HepG2 (cell line): Measurements from ENCODE around the gene OCSTAMP. TPM values are rescaled to one million over a fixed set of nuclear protein-coding genes. Genes with fewer than 3 reads are reported as not detected.

Experiments
- DMTF1 ChIP-seq: sonication (generic); formaldehyde crosslinking; IDR thresholded peaks from 2 replicates; pipeline ENCODE4 v1.4.0; 2020; ENCODE audit warnings: mild to moderate bottlenecking, missing genetic modification reagents
- EP300 ChIP-seq, 3 experiments: sonication (generic) in 1 of 3; formaldehyde crosslinking in 1 of 3; IDR thresholded peaks; 2 replicates each; pipeline versions ENCODE4 v1.5.1 to v1.6.1; 2011 to 2020; ENCODE audit warnings: low read depth in 2 of 3, low read length in 2 of 3, borderline replicate concordance in 1 of 3, improper control_type of control experiment in 1 of 3, mild to moderate bottlenecking in 1 of 3, missing genetic modification reagents in 1 of 3, moderate library complexity in 1 of 3
- FOSL1 ChIP-seq: sonication (generic); formaldehyde crosslinking; IDR thresholded peaks from 2 replicates; pipeline ENCODE4 v1.9.0; 2021; ENCODE audit warnings: missing genetic modification reagents, borderline replicate concordance
- HNF4A ChIP-seq: sonication (generic); formaldehyde crosslinking; IDR thresholded peaks from 2 replicates; pipeline ENCODE4 v1.4.0; 2020; ENCODE audit warnings: missing genetic modification reagents
- KLF16 ChIP-seq, 2 experiments: sonication (generic) in 1 of 2; formaldehyde crosslinking in 1 of 2; IDR thresholded peaks; 2 replicates each; pipeline versions ENCODE4 v1.6.1 to v1.8.0; 2016 to 2023; ENCODE audit warnings: missing genetic modification reagents in 2 of 2, missing compliant biosample characterization in 1 of 2
- SIX4 ChIP-seq: sonication (generic); formaldehyde crosslinking; IDR thresholded peaks from 2 replicates; pipeline ENCODE4 v1.4.0; 2020; ENCODE audit warnings: missing genetic modification reagents
- TEF ChIP-seq: sonication (generic); formaldehyde crosslinking; IDR thresholded peaks from 2 replicates; pipeline ENCODE4 v1.5.0; 2020; ENCODE audit warnings: missing genetic modification reagents
- ZNF232 ChIP-seq: sonication (generic); formaldehyde crosslinking; IDR thresholded peaks from 2 replicates; pipeline ENCODE4 v1.4.0; 2020; ENCODE audit warnings: missing genetic modification reagents, borderline replicate concordance
- ZNF382 ChIP-seq: sonication (generic); formaldehyde crosslinking; IDR thresholded peaks from 2 replicates; pipeline ENCODE4 v1.5.0; 2020; ENCODE audit warnings: missing genetic modification reagents, mild to moderate bottlenecking, borderline replicate concordance
- ZNF496 ChIP-seq: sonication (generic); formaldehyde crosslinking; IDR thresholded peaks from 2 replicates; pipeline ENCODE4 v1.8.1; 2023; ENCODE audit warnings: mild to moderate bottlenecking, moderate library complexity, missing genetic modification reagents; ENCODE audit not compliant: insufficient replicate concordance
- ZNF569 ChIP-seq: sonication (generic); formaldehyde crosslinking; IDR thresholded peaks from 2 replicates; pipeline ENCODE4 v1.5.0; 2020; ENCODE audit warnings: mild to moderate bottlenecking, missing genetic modification reagents, moderate library complexity, borderline replicate concordance
- ZNF644 ChIP-seq: IDR thresholded peaks from 2 replicates; pipeline ENCODE4 v1.6.1; 2016; ENCODE audit warnings: low read depth
- ZNF674 ChIP-seq: sonication (generic); formaldehyde crosslinking; IDR thresholded peaks from 2 replicates; pipeline ENCODE4 v1.5.0; 2020; ENCODE audit warnings: low read depth, mild to moderate bottlenecking, missing genetic modification reagents
- polyA plus RNA-seq, 8 experiments: library from polyadenylated mRNA; depleted of rRNA in 3 of 8; stranded (reverse) in 7 of 8; unstranded in 1 of 8; fragments of >200 nt; fragmentation: Illumina TruSeq in 4 of 8; extraction: Trizol in 4 of 8; gene quantifications; 2 replicates each; pipeline versions ENCODE4 v1.2.1 to v1.2.3, GENCODE V29; 2011 to 2016; ENCODE audit warnings: low read depth in 4 of 8, missing spikeins in 1 of 8, mixed read lengths in 1 of 8; ENCODE audit not compliant: insufficient read depth in 1 of 8
- total RNA-seq, 5 experiments: library from RNA; depleted of rRNA; stranded (reverse); fragments of >200 nt; fragmentation: Illumina TruSeq; extraction: Trizol; gene quantifications; 2 replicates each; pipeline ENCODE4 v1.2.3, GENCODE V29; 2016; ENCODE audit warnings: low read depth in 1 of 5
- TF ChIP-seq, protein P1 (sequence below): sonication (generic); formaldehyde crosslinking; IDR thresholded peaks from 2 replicates; pipeline ENCODE4 v1.4.0; 2020; ENCODE audit warnings: missing genetic modification reagents
- TF ChIP-seq, protein P2 (sequence below): sonication (generic); formaldehyde crosslinking; IDR thresholded peaks from 2 replicates; pipeline ENCODE4 v1.8.0; 2022; ENCODE audit warnings: missing genetic modification reagents, mild to moderate bottlenecking, moderate library complexity, borderline replicate concordance
- TF ChIP-seq, protein P3 (sequence below): sonication (generic); formaldehyde crosslinking; IDR thresholded peaks from 2 replicates; pipeline ENCODE4 v1.4.0; 2020; ENCODE audit warnings: missing genetic modification reagents, borderline replicate concordance

The OCSTAMP gene
- total and polyA plus RNA-seq, 2 of the 13 experiments (the other 11 are each of a cell fraction or from before 2014, with no cell fraction given), result not detected

- TF ChIP-seq DMTF1 (no peak), KLF16 (CRISPR knock-in tag; IDR thresholded peaks at IDR 0.05) (no peak), ZNF569 (CRISPR knock-in tag) (no peak), ZNF644 (CRISPR knock-in tag) (peak; percentile 55; the same call in 1 of the 2 replicates), ZNF382 (CRISPR knock-in tag) (no peak), TEF (CRISPR knock-in tag) (no peak), FOSL1 (CRISPR knock-in tag) (no peak), SIX4 (peak; percentile 47; the same call in 1 of the 2 replicates), HNF4A (peak; percentile 76), ZNF496 (CRISPR knock-in tag) (no peak), ZNF674 (CRISPR knock-in tag) (no peak), EP300 (IDR thresholded peaks at IDR 0.05; ENCODE audit: low read depth in 2 of 2, low read length in 2 of 2) (peak in 1 of 2 experiments; percentile 72; a peak in 1 of 4 replicates), EP300 (CRISPR knock-in tag; IDR thresholded peaks at IDR 0.05; ENCODE audit: borderline replicate concordance) (peak; percentile 41; the same call in 1 of the 2 replicates), ZNF232 (CRISPR knock-in tag) (no peak)
- TF ChIP-seq, protein P1, sequence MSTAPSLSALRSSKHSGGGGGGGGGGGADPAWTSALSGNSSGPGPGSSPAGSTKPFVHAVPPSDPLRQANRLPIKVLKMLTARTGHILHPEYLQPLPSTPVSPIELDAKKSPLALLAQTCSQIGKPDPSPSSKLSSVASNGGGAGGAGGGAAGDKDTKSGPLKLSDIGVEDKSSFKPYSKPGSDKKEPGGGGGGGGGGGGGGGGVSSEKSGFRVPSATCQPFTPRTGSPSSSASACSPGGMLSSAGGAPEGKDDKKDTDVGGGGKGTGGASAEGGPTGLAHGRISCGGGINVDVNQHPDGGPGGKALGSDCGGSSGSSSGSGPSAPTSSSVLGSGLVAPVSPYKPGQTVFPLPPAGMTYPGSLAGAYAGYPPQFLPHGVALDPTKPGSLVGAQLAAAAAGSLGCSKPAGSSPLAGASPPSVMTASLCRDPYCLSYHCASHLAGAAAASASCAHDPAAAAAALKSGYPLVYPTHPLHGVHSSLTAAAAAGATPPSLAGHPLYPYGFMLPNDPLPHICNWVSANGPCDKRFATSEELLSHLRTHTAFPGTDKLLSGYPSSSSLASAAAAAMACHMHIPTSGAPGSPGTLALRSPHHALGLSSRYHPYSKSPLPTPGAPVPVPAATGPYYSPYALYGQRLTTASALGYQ (CRISPR knock-in tag), result no peak; the same call in 1 of the 2 replicates
- TF ChIP-seq, protein P2, sequence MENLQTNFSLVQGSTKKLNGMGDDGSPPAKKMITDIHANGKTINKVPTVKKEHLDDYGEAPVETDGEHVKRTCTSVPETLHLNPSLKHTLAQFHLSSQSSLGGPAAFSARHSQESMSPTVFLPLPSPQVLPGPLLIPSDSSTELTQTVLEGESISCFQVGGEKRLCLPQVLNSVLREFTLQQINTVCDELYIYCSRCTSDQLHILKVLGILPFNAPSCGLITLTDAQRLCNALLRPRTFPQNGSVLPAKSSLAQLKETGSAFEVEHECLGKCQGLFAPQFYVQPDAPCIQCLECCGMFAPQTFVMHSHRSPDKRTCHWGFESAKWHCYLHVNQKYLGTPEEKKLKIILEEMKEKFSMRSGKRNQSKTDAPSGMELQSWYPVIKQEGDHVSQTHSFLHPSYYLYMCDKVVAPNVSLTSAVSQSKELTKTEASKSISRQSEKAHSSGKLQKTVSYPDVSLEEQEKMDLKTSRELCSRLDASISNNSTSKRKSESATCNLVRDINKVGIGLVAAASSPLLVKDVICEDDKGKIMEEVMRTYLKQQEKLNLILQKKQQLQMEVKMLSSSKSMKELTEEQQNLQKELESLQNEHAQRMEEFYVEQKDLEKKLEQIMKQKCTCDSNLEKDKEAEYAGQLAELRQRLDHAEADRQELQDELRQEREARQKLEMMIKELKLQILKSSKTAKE (CRISPR knock-in tag), result peak; percentile 35; the same call in 1 of the 2 replicates
- TF ChIP-seq, protein P3, sequence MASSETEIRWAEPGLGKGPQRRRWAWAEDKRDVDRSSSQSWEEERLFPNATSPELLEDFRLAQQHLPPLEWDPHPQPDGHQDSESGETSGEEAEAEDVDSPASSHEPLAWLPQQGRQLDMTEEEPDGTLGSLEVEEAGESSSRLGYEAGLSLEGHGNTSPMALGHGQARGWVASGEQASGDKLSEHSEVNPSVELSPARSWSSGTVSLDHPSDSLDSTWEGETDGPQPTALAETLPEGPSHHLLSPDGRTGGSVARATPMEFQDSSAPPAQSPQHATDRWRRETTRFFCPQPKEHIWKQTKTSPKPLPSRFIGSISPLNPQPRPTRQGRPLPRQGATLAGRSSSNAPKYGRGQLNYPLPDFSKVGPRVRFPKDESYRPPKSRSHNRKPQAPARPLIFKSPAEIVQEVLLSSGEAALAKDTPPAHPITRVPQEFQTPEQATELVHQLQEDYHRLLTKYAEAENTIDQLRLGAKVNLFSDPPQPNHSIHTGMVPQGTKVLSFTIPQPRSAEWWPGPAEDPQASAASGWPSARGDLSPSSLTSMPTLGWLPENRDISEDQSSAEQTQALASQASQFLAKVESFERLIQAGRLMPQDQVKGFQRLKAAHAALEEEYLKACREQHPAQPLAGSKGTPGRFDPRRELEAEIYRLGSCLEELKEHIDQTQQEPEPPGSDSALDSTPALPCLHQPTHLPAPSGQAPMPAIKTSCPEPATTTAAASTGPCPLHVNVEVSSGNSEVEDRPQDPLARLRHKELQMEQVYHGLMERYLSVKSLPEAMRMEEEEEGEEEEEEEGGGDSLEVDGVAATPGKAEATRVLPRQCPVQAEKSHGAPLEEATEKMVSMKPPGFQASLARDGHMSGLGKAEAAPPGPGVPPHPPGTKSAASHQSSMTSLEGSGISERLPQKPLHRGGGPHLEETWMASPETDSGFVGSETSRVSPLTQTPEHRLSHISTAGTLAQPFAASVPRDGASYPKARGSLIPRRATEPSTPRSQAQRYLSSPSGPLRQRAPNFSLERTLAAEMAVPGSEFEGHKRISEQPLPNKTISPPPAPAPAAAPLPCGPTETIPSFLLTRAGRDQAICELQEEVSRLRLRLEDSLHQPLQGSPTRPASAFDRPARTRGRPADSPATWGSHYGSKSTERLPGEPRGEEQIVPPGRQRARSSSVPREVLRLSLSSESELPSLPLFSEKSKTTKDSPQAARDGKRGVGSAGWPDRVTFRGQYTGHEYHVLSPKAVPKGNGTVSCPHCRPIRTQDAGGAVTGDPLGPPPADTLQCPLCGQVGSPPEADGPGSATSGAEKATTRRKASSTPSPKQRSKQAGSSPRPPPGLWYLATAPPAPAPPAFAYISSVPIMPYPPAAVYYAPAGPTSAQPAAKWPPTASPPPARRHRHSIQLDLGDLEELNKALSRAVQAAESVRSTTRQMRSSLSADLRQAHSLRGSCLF (CRISPR knock-in tag), result no peak
Observed at GRCh38 chr20:46584508-46584907, 34.1 kb upstream of the OCSTAMP start (continued).
